GM18520 (cell line): ENCODE data around the gene AP1S2.

Experiments
- ATAC-seq: cut with Tn5 transposase; IDR thresholded peaks from one replicate; pipeline ENCODE4 v1.9.1; 2021; ENCODE audit not compliant: unreplicated experiment

AP1S2 gene

DNA sequence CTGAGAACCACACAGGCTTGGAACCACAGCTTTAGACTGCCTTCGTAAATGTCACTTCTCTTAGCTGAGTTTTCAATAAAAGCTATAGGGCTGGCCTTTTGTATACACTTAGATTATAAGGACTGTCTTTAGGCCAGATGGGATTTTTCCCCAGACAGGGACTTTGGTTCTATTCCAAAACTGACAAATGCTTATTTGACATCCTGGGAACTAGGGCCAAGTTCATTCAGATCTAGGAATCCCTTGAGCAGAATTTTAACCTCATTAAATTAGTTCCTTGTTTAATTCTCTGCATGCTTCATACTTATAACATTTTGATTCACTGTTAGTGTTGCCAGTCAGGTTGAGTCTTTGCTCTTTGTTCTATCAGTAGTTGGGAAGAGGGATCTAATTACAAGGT lies 41.2 kb downstream of the AP1S2 start:
- ATAC-seq: no peak

GRCh38 chrX:15812192-15812938 lies 42.2 kb downstream of the AP1S2 start:
- no peak for ATAC-seq

GRCh38 chrX:15808254-15808653 lies 46.4 kb downstream of the AP1S2 start:
- no peak for ATAC-seq

GRCh38 chrX:15804563-15804962 lies 50.0 kb downstream of the AP1S2 start:
- ATAC-seq: no peak

GRCh38 chrX:15797707-15798106 lies 56.9 kb downstream of the AP1S2 start:
- no peak for ATAC-seq

DNA sequence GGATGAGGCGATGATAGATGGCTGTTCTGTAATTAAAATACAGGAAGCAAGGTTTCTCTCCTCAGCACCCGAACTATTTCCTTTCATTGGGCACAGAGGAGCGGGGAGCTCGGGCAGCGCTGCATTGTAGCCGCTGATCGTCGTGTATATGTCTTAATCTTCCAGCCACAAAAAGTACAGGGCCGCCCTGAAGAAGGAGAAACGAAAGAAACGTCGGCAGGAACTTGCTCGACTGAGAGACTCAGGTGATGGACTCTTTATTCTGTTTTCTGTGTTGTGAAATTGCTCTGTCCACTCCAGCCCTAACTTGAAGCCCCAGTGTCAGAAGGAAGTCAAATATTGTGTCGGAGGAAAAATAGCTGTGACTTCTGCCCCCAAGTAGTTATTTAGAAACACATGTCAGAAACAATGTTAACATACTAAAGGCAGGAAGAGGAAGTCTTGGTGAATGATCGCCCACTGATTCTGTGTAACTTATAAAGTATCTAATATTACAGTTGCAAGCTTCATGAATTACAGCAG lies 63.8 kb downstream of the AP1S2 start:
- ATAC-seq: peak; percentile 17

GRCh38 chrX:15789979-15790768 lies 64.4 kb downstream of the AP1S2 start, which contains the start of gene ZRSR2:
TSS of gene ZRSR2 (plus strand) at chrX:15790484. CDS start at chrX:15790496, 12 bp downstream.
- ATAC-seq: peak; percentile 90

DNA sequence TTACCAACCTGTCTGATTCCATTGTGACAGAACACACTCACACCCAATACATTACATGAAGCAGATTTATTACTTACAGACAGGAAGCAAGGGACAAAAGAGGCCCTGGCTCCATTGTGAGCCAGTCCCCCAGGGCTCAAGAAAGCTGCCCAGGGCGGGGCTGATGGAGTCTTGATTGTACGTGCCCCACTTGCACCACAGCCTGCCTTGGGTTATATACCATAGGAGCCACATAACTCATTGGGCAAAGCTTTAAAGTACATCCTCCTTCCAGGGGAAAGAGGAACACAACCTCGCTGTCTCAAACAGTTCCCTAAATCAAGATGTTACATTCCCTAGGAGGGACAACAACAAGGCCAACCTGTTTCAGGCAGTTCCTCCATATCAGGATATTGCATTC lies 67.7 kb downstream of the AP1S2 start:
- no peak for ATAC-seq

- no peak for ATAC-seq
Measured at GRCh38 chrX:15785176-15785750, 69.3 kb downstream of the AP1S2 start.

DNA sequence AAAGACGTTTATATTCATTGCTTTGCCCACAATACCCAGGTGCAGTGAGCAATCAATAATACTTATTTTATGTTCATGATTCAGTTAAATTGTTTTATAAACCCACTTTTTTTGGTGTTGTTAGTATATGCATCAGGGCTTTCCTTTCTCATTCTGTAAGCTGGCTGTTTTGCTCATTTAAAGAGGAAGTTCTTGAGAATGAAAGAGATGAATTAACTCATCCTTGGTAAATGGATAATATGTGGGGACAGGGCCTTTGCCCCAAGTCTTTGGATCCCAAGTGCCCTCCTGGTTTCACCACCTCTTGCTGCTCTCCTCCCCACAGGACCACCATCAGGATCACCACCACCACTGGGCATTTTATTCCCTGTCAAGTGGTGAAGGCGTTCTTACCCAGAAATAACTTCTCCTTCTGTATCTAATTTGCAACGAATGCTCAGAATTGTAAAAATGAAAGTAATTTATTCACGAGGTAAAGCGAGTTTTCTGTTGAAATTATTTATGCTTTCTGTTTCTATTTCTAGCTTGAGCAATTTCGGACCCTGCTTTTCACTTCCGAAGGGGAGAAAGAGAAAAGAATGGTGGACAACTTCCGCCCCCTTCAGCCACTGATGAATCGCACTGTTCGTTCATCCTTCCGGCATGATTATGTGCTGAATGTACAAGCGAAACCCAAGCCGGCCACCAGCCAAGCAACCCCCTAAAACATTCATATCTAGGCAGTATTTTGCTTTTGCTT lies 72.5 kb downstream of the AP1S2 start:
- ATAC-seq: no peak
